GM23338 (cell line): ENCODE results near the gene IGSF21. TPM values are rescaled to one million over a fixed set of nuclear protein-coding genes. Genes with fewer than 3 reads are reported as not detected.

Experiments
- ATAC-seq: fragments of 200-7000 bp; cut with Tn5 transposase; 3 replicates; pipeline ENCODE4 v1.9.1; 2020
- DNase-seq: peaks from one replicate; pipeline ENCODE4 v3.0.0-alpha.2; 2015; ENCODE audit warnings: low spot score
- H2AFZ ChIP-seq: fragments of 200-600 bp; sonication (generic); 2 replicates; pipeline ENCODE4 v1.8.0; 2016; ENCODE audit warnings: antibody characterized with exemption, mild to moderate bottlenecking, moderate library complexity
- H3F3A ChIP-seq: fragments of 200-600 bp; sonication (generic); replicated peaks from 2 replicates; pipeline ENCODE4 v1.8.0; 2017; ENCODE audit warnings: antibody characterized with exemption, mixed run types, low read depth
- H3K27ac ChIP-seq: fragments of 200-600 bp; sonication (generic); 2 replicates; pipeline ENCODE4 v1.6.1; 2016; ENCODE audit warnings: low read depth
- H3K27me3 ChIP-seq: fragments of 200-600 bp; sonication (generic); 2 replicates; pipeline ENCODE4 v1.8.0; 2016; ENCODE audit warnings: mild to moderate bottlenecking, mixed run types, moderate library complexity; ENCODE audit not compliant: insufficient read depth
- H3K36me3 ChIP-seq: fragments of 200-600 bp; sonication (generic); 2 replicates; pipeline ENCODE4 v1.8.0; 2016; ENCODE audit warnings: mild to moderate bottlenecking; ENCODE audit not compliant: insufficient read depth
- H3K4me1 ChIP-seq: fragments of 200-600 bp; sonication (generic); 2 replicates; pipeline ENCODE4 v1.8.0; 2016; ENCODE audit warnings: mild to moderate bottlenecking, moderate library complexity; ENCODE audit not compliant: insufficient read depth
- H3K4me2 ChIP-seq: fragments of 200-600 bp; sonication (generic); 2 replicates; pipeline ENCODE4 v1.7.1; 2017; ENCODE audit warnings: mixed run types
- H3K4me3 ChIP-seq: fragments of 200-600 bp; sonication (generic); 2 replicates; pipeline ENCODE4 v1.6.1; 2016; ENCODE audit warnings: mixed run types
- H3K79me2 ChIP-seq: fragments of 200-600 bp; sonication (generic); replicated peaks from 2 replicates; pipeline ENCODE4 v1.8.0; 2017; ENCODE audit warnings: mild to moderate bottlenecking; ENCODE audit not compliant: insufficient read depth
- H3K9me2 ChIP-seq: fragments of 200-600 bp; sonication (generic); 2 replicates; pipeline ENCODE4 v1.8.0; 2017; ENCODE audit not compliant: insufficient read depth
- H4K20me1 ChIP-seq: fragments of 200-600 bp; sonication (generic); replicated peaks from 2 replicates; pipeline ENCODE4 v1.8.0; 2017; ENCODE audit warnings: mild to moderate bottlenecking; ENCODE audit not compliant: insufficient read depth
- H3K27ac Mint-ChIP-seq: 2 replicates; pipeline ENCODE4 v1.8.0; 2020; ENCODE audit warnings: inconsistent platforms, mild to moderate bottlenecking, moderate library complexity, mixed read lengths
- H3K27me3 Mint-ChIP-seq: 3 replicates; pipeline ENCODE4 v1.8.0; 2022; ENCODE audit warnings: low read depth, mild to moderate bottlenecking, moderate library complexity, mixed read lengths, inconsistent platforms; ENCODE audit not compliant: insufficient read depth, poor library complexity
- H3K36me3 Mint-ChIP-seq: 3 replicates; pipeline ENCODE4 v1.8.0; 2021; ENCODE audit warnings: low read depth, mild to moderate bottlenecking, inconsistent platforms, moderate library complexity, mixed read lengths
- H3K4me1 Mint-ChIP-seq: 3 replicates; pipeline ENCODE4 v1.8.0; 2020; ENCODE audit warnings: mild to moderate bottlenecking, inconsistent platforms, mixed read lengths
- H3K4me3 Mint-ChIP-seq: 3 replicates; pipeline ENCODE4 v1.8.0; 2021; ENCODE audit warnings: moderate library complexity, mild to moderate bottlenecking, inconsistent platforms, mixed read lengths
- H3K9me3 Mint-ChIP-seq: 3 replicates; pipeline ENCODE4 v1.8.0; 2020; ENCODE audit warnings: moderate library complexity, mild to moderate bottlenecking, inconsistent platforms, mixed read lengths
- CREB1 ChIP-seq: fragments of 250-450 bp; sonication (Bioruptor Pico); IDR thresholded peaks from 2 replicates; pipeline ENCODE4 v1.5.0; 2020; ENCODE audit warnings: low read depth, mild to moderate bottlenecking, moderate library complexity
- EZH2phosphoT487 ChIP-seq: fragments of 200-600 bp; sonication (generic); IDR thresholded peaks from one replicate; pipeline ENCODE4 v1.8.1; 2018; ENCODE audit warnings: antibody characterized with exemption; ENCODE audit not compliant: unreplicated experiment
- NANOG ChIP-seq: IDR thresholded peaks from 2 replicates; pipeline ENCODE4 v1.6.1; 2016; ENCODE audit warnings: antibody characterized with exemption, borderline replicate concordance
- REST ChIP-seq: IDR thresholded peaks from one replicate; pipeline ENCODE4 v1.6.1; 2018; ENCODE audit warnings: antibody characterized with exemption; ENCODE audit not compliant: unreplicated experiment
- ZNF462 ChIP-seq: fragments of 250-450 bp; sonication (Bioruptor Pico); IDR thresholded peaks from 2 replicates; pipeline ENCODE4 v1.5.0; 2020; ENCODE audit warnings: mild to moderate bottlenecking, moderate library complexity
- polyA plus RNA-seq: library from polyadenylated mRNA; unstranded; fragments of >200 nt; fragmentation: Nextera tagmentation; extraction: Ambion mirVana; gene quantifications from 2 replicates; pipeline ENCODE4 v1.2.1, GENCODE V29; 2016
- total RNA-seq: library from RNA; depleted of rRNA; stranded (reverse); fragments of >200 nt; shearing (Covaris generic); gene quantifications from 2 replicates; pipeline ENCODE4 v1.2.3, GENCODE V29; 2014
- TF ChIP-seq, protein P1 (sequence below): IDR thresholded peaks from 2 replicates; pipeline ENCODE4 v1.6.1; 2016; ENCODE audit warnings: antibody characterized with exemption

Gene IGSF21
- total and polyA plus RNA-seq, 2 experiments from 2014 or later = 15.6 to 15.7 TPM

DNA sequence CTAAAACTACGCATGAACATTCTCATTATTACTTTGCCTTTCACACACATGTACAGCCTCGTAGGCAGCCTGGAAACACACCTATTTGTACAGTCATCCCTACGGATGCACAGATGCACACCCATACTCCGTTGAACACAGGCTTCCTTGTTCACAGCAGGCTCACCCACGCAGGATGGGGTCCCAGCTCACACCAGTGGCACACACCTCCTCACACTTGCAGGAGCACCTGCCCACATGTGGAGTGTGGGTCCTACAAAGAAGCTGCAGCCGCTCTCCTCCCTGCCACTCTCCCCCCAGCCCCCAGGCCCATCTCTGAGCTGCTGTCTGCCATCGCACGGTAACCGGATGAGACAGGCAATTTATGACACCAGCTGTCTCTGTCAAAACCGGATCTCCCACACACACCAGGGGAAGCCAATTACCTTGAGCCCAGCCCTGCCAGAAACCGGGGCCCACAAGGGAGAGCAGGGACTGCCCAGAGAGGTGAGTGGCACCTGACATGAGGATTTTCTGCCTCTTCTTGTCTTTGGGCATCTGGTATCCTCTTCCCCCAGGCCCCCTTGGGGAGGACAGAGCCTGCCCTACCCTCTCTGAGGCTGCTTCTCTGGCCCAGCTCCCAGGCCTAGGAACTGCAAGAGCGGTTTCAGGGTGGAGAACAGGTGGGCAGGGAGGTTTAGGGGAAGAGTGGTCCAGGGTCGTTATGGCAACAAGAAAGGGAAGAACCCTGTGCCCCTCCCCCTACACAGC lies 175.4 kb downstream of the IGSF21 start:
- Histone ChIP-seq H3K4me1 (peaks cover 53% of the 10 kb centered on the region), H3K27me3 (no peaks in the 10 kb centered on the region), H3K4me3 (no peak overlapping the region), H3K27ac (no peak overlapping the region), H3K9me2 (no peaks in the 10 kb centered on the region), H4K20me1 (no peaks in the 10 kb centered on the region), H3K4me2 (peak overlapping the region; percentile 68), H3K36me3 (no peaks in the 10 kb centered on the region), H3K79me2 (no peaks in the 10 kb centered on the region), H3F3A (peaks cover 5% of the 10 kb centered on the region; the same call in 1 of the 2 replicates), H2AFZ (no peak overlapping the region)
- H3K27ac Mint-ChIP-seq = no peak overlapping the region
- peaks cover 29% of the 10 kb centered on the region for H3K27me3 Mint-ChIP-seq
- no peak for TF ChIP-seq CREB1 (CRISPR knock-in tag)
- TF ChIP-seq, protein P1, sequence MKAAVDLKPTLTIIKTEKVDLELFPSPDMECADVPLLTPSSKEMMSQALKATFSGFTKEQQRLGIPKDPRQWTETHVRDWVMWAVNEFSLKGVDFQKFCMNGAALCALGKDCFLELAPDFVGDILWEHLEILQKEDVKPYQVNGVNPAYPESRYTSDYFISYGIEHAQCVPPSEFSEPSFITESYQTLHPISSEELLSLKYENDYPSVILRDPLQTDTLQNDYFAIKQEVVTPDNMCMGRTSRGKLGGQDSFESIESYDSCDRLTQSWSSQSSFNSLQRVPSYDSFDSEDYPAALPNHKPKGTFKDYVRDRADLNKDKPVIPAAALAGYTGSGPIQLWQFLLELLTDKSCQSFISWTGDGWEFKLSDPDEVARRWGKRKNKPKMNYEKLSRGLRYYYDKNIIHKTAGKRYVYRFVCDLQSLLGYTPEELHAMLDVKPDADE = no peak
- TF ChIP-seq REST = no peak
- TF ChIP-seq EZH2phosphoT487 = no peak
- no peaks in the 10 kb centered on the region for H3K36me3 Mint-ChIP-seq
- ATAC-seq (peak; percentile 48), DNase-seq (peak; percentile 86)
- H3K9me3 Mint-ChIP-seq = no peaks in the 10 kb centered on the region
- peaks cover 70% of the 10 kb centered on the region for H3K4me1 Mint-ChIP-seq
- H3K4me3 Mint-ChIP-seq = no peak overlapping the region

DNA sequence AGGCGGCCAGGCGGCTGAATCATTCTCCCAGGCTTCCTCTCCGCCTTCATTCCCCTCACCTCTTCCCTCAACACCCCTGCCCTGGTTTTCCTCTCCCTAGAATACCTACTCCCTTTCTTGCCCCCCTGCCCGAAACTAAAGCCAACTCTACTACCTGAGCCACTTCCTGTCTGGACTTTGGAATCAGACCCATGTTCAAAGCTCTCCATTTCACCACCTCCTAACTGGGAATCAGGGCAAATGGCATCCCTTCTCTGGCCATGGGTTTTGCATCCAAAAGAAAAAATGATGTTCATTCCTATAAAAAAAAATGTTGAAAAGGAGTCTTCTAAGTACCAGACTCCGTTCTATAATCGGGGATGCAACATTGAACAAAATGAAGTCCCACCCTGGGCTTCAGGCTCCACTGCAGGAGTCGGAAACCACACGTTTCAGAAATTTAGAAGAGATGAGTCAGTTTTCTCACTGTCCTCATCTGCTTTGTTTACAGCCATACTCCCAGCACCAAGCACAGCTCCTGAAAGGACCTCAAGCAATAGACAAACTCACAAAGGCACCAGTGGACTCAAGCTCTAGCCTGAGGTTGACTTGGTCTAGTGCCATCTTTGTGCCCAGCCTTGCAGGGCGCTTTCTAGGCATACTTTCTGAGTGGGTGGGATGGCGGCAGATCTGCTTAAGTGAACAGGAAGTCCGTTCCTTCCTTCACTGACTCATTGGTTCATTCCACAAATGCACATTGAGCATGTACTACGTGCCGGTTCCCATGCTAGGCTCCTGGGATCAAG lies 176.2 kb downstream of the IGSF21 start:
- Mint-ChIP-seq H3K4me3 (no peak overlapping the region; the same call in 2 of the 3 replicates), H3K27ac (no peak overlapping the region), H3K9me3 (no peaks in the 10 kb centered on the region), H3K36me3 (no peaks in the 10 kb centered on the region), H3K27me3 (peaks cover 26% of the 10 kb centered on the region), H3K4me1 (peaks cover 70% of the 10 kb centered on the region)
- no peak overlapping the region for H2AFZ ChIP-seq
- peak overlapping the region; percentile 51; the same call in 1 of the 2 replicates for H3K27ac ChIP-seq
- H3K4me2 ChIP-seq = peak overlapping the region; percentile 68; the same call in 1 of the 2 replicates
- DNase-seq = no peak
- H3K4me1 ChIP-seq = peaks cover 51% of the 10 kb centered on the region
- peaks cover 5% of the 10 kb centered on the region; the same call in 1 of the 2 replicates for H3F3A ChIP-seq
- ATAC-seq = no peak
- no peaks in the 10 kb centered on the region for H3K79me2 ChIP-seq
- H3K27me3 ChIP-seq = no peaks in the 10 kb centered on the region
- TF ChIP-seq EZH2phosphoT487 (no peak), NANOG (no peak), ZNF462 (CRISPR knock-in tag) (no peak), CREB1 (CRISPR knock-in tag) (no peak)
- H3K9me2 ChIP-seq = no peaks in the 10 kb centered on the region
- no peak overlapping the region for H3K4me3 ChIP-seq
- H4K20me1 ChIP-seq = no peaks in the 10 kb centered on the region
- H3K36me3 ChIP-seq = no peaks in the 10 kb centered on the region
